Activated CD4-positive, alpha-beta T cell treated with anti-CD3 and anti-CD28 coated beads, Interleukin-2, amount 50 U/mL, for 4 hours (primary cell): Measurements from ENCODE around the gene ARL17B.
"Not testable (repeated sequence)": the region's sequence is repeated elsewhere in the genome, so short reads cannot be mapped to it uniquely, and the experiment has no call there.

Source experiments
- DNase-seq, 2 experiments: peaks; one replicate each; pipeline ENCODE4 v3.0.0-alpha.2; 2020

The ARL17B gene

DNA sequence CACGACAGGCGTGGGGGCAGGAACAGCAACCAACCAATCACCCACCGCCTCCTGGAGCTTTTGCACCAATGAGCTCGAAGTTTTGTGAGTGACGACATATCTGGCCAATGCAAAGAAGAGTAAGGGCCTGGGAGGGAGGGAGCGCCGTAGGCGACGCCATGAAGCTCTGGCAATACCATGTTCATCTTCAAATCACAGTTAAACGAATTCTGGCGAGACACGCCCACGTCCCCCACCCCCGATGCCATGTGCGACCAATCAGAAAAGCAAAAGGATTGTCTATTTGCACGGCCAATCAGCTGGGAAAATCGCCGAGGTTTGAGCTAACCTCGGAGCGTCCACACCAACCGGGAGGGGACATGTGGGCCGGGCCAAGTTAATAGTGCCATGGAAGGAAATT is at the start of gene ARL17B:
Gene ARL17B (minus strand): TSS at position 12 of the 400 bp plus-strand sequence. CDS start 3,369 bp downstream, outside the sequence.
- DNase-seq, result peak; percentile 75 to 79

GRCh38 chr17:46409864-46410263 is 48.3 kb upstream of the ARL17B start:
- DNase-seq, result not testable (repeated sequence)

DNA sequence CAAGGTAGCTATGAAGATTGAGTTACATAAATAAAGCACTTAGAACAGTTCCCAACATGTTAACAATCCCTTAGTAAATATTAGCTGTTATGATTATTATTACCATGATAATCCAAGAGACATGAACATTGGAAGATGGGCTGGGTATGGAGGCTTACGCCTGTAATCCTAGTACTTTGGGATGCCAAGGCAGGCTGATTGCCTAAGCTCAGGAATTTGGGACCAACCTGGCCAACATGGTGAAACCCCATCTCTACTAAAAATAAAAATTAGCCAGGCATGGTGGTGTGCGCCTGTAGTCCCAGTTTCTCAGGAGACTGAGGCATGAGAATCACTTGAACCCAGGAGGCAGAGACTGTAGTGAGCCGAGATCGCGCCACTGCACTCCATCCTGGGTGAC is 45.6 kb upstream of the ARL17B start:
- DNase-seq, result not testable (repeated sequence)

DNA sequence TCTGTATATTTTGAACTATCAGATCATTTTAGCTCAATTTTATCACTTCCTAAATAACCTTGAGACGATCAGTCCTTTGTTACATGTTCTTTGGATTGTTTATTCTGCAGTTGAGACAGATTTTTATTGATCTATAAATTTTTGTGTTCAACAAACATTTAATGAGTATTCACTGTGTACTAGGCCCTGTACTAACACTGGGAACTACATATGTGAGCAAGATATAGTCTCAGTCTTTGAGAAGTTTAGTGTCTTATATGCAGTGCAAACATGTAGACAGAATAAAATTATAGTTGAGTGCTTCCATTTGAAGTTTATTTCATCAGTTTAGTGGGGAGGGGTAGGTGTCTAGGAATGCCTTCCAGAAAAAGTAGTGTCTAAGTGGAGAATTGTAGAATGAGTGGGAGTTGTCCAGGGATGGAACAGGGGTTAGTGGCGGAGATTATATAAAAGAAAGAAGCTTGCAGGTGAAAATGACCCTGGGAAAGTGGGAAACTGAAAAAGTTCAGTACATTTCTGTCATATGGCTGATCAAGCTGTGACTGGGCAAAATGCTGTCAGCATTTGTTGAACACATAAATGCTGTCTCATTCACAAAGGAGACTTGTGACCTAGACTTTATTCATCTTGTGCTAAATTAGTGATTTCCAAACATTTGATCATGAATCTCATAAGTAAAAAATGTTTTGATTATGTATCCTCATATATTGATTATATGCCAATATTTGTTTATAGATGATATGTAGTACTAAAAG is 39.6 kb upstream of the ARL17B start:
- DNase-seq, result not testable (repeated sequence)

GRCh38 chr17:46400543-46400942 is 39.0 kb upstream of the ARL17B start:
- not testable (repeated sequence) for DNase-seq

- DNase-seq, result not testable (repeated sequence)
Observed at GRCh38 chr17:46399993-46400392, 38.4 kb upstream of the ARL17B start.

DNA sequence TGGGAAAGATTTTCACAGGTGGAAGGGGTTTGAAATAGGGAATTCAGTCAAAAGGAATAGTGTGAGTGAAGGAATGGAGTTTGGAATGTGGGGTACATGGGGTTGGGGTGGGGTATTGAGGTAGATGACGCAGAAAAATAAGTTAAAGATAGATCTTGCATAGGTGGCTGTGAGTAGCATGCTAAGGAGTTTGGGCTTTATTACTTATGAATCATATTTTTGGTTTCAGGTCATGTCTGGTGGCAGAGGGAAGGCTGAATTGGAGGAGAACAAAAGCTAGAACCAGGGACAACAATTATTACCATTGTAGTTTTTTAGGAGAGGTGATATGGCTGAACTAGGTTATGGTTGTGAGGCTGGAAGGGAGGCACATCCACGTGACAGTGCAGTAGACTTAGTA is 34.7 kb upstream of the ARL17B start:
- not testable (repeated sequence) for DNase-seq

- not testable (repeated sequence) for DNase-seq
Observed at GRCh38 chr17:46393702-46394101, 32.1 kb upstream of the ARL17B start.

DNA sequence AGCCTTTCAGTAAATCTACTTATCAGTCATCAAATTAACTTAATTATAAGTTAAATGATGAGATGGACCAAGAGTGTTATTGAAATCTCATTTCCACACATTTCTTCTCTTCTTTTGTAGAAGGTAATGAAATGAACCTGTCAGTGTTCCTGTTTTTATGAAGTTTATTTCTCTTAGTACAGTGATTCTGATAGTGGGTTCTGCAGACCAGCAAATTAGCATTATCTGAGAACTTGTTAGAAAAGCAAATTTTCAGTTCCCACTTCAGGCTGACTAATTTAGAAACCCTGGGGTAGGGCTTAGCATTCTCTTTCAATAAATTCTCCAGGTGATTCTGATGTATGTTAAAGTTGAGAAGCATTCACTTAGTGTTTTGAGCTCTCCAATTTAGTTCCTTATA is 23.9 kb upstream of the ARL17B start:
- not testable (repeated sequence) for DNase-seq

DNA sequence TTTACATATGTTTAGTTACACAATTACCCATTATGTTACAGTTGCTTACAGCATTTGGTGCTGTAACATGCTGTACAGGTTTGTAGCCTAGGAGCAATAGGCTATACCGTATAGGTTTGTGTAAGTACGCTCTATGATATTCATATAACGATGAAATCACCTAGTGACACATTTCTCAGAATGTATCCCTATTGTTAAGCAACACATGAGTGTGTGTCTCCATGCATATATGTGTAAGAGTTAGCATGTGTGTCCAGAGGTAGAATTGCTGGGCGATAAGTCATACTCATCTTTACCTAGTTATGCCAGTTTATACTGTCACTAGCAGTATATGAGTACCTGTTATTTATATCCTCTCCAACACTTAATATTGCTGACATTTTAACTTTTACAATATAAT is 21.6 kb upstream of the ARL17B start:
- DNase-seq, result not testable (repeated sequence)

- DNase-seq, result not testable (repeated sequence)
Observed at GRCh38 chr17:46373418-46373817, 11.9 kb upstream of the ARL17B start.

- DNase-seq, result not testable (repeated sequence)
Observed at GRCh38 chr17:46372236-46373229, 11.0 kb upstream of the ARL17B start.

DNA sequence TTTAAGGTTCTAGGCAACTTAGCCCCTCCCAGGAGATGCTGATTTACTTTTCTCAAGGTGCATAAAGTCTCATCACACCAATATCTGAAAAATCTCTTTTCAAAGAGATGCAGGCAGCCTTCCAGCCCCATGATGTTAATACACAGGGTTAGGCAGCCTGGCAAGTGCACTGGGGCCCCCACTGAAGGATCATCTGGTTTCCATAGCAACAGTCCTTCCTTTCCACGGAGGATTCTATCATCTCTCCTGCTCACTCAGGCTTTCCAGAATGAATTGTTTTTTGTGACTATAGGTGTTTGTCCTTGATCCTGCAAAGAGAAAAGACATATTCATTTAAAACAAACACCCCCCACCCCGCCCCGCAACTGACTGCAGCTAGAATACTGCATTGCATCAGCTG is 6.0 kb upstream of the ARL17B start:
- DNase-seq, result not testable (repeated sequence)

GRCh38 chr17:46361145-46361735 is 326 bp downstream of the ARL17B start:
- DNase-seq, result not testable (repeated sequence)

GRCh38 chr17:46353856-46354255 is 7.7 kb downstream of the ARL17B start:
- not testable (repeated sequence) for DNase-seq

DNA sequence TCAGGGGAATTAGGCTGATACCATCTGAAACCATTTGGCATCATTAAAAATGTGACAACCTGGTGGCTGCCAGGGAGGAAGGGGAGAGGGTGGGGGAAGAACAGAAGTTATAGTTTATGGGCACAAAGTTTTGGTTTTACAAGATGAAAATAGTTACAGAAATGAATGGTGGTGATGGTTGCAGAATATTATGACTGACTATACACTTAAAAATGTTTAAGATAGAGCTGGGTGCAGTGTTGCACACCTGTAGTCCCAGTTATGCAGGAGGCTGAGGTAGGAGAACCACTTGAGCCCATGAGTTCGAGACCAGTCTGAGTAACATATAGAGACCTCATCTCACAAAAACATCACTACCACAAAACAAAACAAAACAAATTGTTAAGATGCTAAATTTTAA is 12.5 kb downstream of the ARL17B start:
- DNase-seq, result not testable (repeated sequence)

GRCh38 chr17:46348345-46348744 is 13.2 kb downstream of the ARL17B start:
- DNase-seq, result not testable (repeated sequence)

DNA sequence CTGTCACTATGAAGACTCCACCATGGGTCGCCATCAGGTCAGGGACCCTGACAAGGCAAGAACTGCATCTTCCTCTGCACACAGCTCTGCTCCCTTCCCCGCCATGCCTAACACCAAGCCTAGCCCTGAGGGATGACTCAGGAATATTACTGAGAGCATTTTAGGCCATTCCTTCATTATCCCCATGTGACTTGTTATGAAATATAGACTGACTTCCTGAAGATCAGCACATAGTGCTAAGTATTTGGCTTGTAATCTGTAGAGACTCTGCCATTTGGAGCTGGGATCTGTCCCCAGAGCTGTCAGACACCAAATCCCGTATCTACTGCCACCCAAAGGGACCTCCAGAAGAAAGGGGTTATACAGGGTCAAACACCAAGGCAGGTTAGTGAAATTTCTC is 19.4 kb downstream of the ARL17B start:
- not testable (repeated sequence) for DNase-seq

DNA sequence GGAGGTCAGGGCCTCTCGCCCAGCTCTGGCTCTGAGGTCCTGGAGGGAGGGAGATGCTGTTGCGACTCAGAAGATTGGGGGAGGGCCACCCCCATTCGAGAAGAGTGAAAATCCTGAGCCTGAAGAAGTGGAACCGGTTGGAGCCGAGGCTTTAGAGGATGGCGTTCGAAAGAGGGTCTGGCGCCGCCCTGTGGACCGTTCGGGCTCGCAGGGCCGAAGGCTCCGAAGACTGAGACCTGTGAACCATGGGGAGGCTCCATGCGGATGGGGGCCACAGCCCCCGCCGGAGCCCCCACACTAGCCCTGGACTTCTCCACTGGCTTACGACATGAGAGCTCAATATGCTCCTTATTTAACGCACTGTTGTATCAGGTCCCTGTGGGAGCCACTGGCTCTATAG is 20.3 kb downstream of the ARL17B start:
- DNase-seq, result not testable (repeated sequence)

- not testable (repeated sequence) for DNase-seq
Observed at GRCh38 chr17:46294831-46295230, 66.7 kb downstream of the ARL17B start, which contains the start of gene LRRC37A. Gene LRRC37A, plus strand, starts transcription at chr17:46295131. Its CDS starts 3 bp downstream, at chr17:46295134.

DNA sequence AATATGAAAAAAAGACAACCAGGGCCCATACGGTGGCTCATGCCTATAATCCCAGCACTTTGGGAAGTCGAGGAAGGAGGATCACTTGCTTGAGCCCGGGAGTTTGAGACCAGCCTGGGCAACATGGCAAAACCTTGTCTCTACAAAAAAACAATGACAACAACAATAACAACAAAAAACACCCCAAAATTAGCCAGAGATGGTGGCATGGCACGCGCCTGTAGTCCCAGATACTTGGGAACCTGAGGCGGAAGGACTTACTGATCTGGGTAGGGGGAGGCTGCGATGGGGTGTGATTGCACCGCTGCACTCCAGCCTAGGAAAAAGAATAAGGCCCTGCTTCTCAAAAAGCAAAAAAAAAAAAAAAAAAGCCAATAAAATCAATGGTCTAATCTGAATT is 69.9 kb downstream of the ARL17B start:
- DNase-seq, result not testable (repeated sequence)

DNA sequence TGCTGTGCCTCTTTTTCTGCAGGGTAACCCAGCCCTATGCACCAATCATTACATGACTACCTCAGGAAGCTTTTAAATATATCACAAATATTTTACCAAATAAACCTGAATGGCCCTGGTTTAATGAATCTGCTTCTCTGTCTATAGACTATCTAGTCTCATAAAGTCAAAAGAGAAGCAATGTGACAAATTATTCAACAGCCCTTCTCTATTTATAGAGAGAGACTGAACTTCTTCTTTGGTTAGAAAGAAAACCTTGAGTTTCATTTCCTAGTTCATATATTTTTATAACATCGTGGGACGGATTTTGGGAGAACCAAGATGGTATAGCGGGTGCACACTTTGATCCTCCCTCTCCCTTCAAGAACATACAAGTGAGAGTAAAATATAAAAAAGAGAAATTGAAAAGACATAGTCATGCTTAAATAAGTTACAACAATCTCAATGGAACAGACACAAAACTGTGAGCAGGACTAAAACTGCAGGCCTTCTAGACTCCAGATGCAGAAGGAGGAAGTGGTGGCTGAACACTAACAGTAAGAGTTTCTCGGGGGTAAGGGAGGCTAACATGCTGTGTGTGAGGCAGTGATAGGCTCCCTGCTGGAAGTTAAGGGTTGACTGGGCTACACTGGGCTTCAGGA is 70.5 kb downstream of the ARL17B start:
- DNase-seq, result not testable (repeated sequence)
